ENCODE data around the gene AGBL4. TPM values are rescaled to one million over a fixed set of nuclear protein-coding genes. Genes with fewer than 3 reads are reported as not detected.

The AGBL4 gene
- total RNA-seq, 1 experiment from 2014 or later: not detected

- ATAC-seq (no peak), DNase-seq (ENCODE audit: low read depth, low spot score) (no peak)
- Histone ChIP-seq H3K4me2 (ENCODE audit: low read length) (no peak overlapping the region), H3K4me3 (replicated peaks in 1 of 2; ENCODE audit: low read depth in 1 of 2, low read length in 2 of 2) (no peak overlapping the region), H3K4me1 (ENCODE audit: control insufficient read depth in 1 of 2, insufficient read depth in 2 of 2, low read length in 2 of 2) (no peaks in the 10 kb centered on the region), H3K27ac (ENCODE audit: low read depth, low read length) (no peak overlapping the region), H2AFZ (ENCODE audit: low read depth, low read length, poor library complexity, severe bottlenecking) (no peak overlapping the region), H3K79me2 (ENCODE audit: insufficient read depth, low read length) (no peaks in the 10 kb centered on the region), H3K27me3 (ENCODE audit: insufficient read depth, low read length) (no peaks in the 10 kb centered on the region), H3K9me3 (ENCODE audit: control insufficient read depth in 1 of 2, insufficient read depth in 1 of 2, low read depth in 1 of 2, low read length in 2 of 2) (no peaks in the 10 kb centered on the region), H3K9ac (ENCODE audit: low read length) (no peak overlapping the region), H3K9me2 (ENCODE audit: insufficient read depth) (no peaks in the 10 kb centered on the region), H3K36me3 (ENCODE audit: control insufficient read depth in 1 of 2, insufficient read depth in 2 of 2, low read length in 2 of 2) (no peaks in the 10 kb centered on the region), H4K20me1 (ENCODE audit: insufficient read depth) (no peaks in the 10 kb centered on the region)
- CTCF ChIA-PET: no interaction called here
- RAD21 ChIA-PET (ENCODE audit: low non-redundant PET in 1 of 2, low total read pairs in 2 of 2, uncharacterized antibody in 2 of 2, unreplicated experiment in 2 of 2): no interaction called here
- intact Hi-C loops (cut with micrococcal nuclease): no loop called here
- POLR2A ChIA-PET: no interaction called here
- TF ChIP-seq ATF3 (IDR thresholded peaks at IDR 0.05) (no peak), REST (IDR thresholded peaks at IDR 0.05; ENCODE audit: low read depth) (no peak), CBX3 (IDR thresholded peaks at IDR 0.05; ENCODE audit: low read depth) (no peak), POLR2A (IDR thresholded peaks at IDR 0.05; ENCODE audit: borderline replicate concordance, extremely low read depth, insufficient read depth, insufficient read length) (no peak), JUND (IDR thresholded peaks at IDR 0.05) (no peak), ZFX (IDR thresholded peaks at IDR 0.05) (no peak), EGR1 (IDR thresholded peaks at IDR 0.05; ENCODE audit: low read depth) (no peak), SIN3A (IDR thresholded peaks at IDR 0.05; ENCODE audit: low read depth) (no peak)
- BruUV-seq (replicated peaks): no TSS peak
Measured at GRCh38 chr1:49051647-49052046, 972.1 kb downstream of the AGBL4 start.

GRCh38 chr1:49050041-49050440 is 973.7 kb downstream of the AGBL4 start:
- Histone ChIP-seq H4K20me1 (ENCODE audit: insufficient read depth) (no peaks in the 10 kb centered on the region), H3K79me2 (ENCODE audit: insufficient read depth, low read length) (no peaks in the 10 kb centered on the region), H3K9me3 (ENCODE audit: control insufficient read depth in 1 of 2, insufficient read depth in 1 of 2, low read depth in 1 of 2, low read length in 2 of 2) (no peaks in the 10 kb centered on the region), H3K4me1 (ENCODE audit: control insufficient read depth in 1 of 2, insufficient read depth in 2 of 2, low read length in 2 of 2) (no peaks in the 10 kb centered on the region), H3K4me3 (replicated peaks in 1 of 2; ENCODE audit: low read depth in 1 of 2, low read length in 2 of 2) (no peak overlapping the region), H3K27me3 (ENCODE audit: insufficient read depth, low read length) (no peaks in the 10 kb centered on the region), H2AFZ (ENCODE audit: low read depth, low read length, poor library complexity, severe bottlenecking) (no peak overlapping the region), H3K9me2 (ENCODE audit: insufficient read depth) (no peaks in the 10 kb centered on the region), H3K4me2 (ENCODE audit: low read length) (no peak overlapping the region), H3K27ac (ENCODE audit: low read depth, low read length) (no peak overlapping the region), H3K9ac (ENCODE audit: low read length) (no peak overlapping the region), H3K36me3 (ENCODE audit: control insufficient read depth in 1 of 2, insufficient read depth in 2 of 2, low read length in 2 of 2) (no peaks in the 10 kb centered on the region)
- POLR2A ChIA-PET: no interaction called here
- no peak for DNase-seq (ENCODE audit: low read depth, low spot score)
- no TSS peak for BruUV-seq (replicated peaks)
- intact Hi-C loops (cut with micrococcal nuclease): no loop called here
- no peak for ATAC-seq
- CTCF ChIA-PET: no interaction called here
- RAD21 ChIA-PET (ENCODE audit: low non-redundant PET in 1 of 2, low total read pairs in 2 of 2, uncharacterized antibody in 2 of 2, unreplicated experiment in 2 of 2): no interaction called here
- TF ChIP-seq CTCF (IDR thresholded peaks at IDR 0.05 in 2 of 3, conservative IDR thresholded peaks at IDR 0.05 in 1 of 3; ENCODE audit: borderline replicate concordance in 1 of 3, insufficient read depth in 1 of 3, low read depth in 2 of 3, low read length in 2 of 3): no peak
- no peak for TF ChIP-seq REST (IDR thresholded peaks at IDR 0.05; ENCODE audit: low read depth)
- no peak for TF ChIP-seq POLR2A (IDR thresholded peaks at IDR 0.05; ENCODE audit: borderline replicate concordance, extremely low read depth, insufficient read depth, insufficient read length)
- TF ChIP-seq JUND (IDR thresholded peaks at IDR 0.05): no peak
- no peak for TF ChIP-seq YY1 (IDR thresholded peaks at IDR 0.05; ENCODE audit: extremely low read depth, insufficient replicate concordance, low read depth, low read length)
- no peak for TF ChIP-seq SIN3A (IDR thresholded peaks at IDR 0.05; ENCODE audit: low read depth)

All from HCT116 (cell line).